Measurements from ENCODE around the gene TNFSF8.

DNA sequence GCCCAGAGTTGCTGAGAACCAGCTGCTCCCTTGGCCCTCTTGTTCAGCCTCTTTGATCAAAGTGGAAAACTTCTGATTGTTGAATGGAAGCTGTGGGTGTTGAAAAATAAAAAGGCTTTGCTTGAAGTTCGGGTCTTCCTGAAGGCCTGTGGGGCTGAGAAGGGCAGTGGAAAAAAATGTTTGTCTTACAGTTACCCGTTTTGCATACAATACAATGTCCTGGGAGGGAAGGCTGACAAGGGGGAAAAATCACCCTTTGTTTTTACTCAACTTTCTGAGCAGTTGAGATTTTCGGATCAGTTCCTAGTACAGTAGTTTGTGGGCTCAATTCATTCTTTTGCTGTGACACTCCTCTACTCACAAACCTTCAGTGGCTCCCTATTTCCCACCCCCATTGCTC is 2.1 kb upstream of the TNFSF8 start:
- TF ChIP-seq, protein P1, sequence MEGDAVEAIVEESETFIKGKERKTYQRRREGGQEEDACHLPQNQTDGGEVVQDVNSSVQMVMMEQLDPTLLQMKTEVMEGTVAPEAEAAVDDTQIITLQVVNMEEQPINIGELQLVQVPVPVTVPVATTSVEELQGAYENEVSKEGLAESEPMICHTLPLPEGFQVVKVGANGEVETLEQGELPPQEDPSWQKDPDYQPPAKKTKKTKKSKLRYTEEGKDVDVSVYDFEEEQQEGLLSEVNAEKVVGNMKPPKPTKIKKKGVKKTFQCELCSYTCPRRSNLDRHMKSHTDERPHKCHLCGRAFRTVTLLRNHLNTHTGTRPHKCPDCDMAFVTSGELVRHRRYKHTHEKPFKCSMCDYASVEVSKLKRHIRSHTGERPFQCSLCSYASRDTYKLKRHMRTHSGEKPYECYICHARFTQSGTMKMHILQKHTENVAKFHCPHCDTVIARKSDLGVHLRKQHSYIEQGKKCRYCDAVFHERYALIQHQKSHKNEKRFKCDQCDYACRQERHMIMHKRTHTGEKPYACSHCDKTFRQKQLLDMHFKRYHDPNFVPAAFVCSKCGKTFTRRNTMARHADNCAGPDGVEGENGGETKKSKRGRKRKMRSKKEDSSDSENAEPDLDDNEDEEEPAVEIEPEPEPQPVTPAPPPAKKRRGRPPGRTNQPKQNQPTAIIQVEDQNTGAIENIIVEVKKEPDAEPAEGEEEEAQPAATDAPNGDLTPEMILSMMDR (conservative IDR thresholded peaks at IDR 0.05; ENCODE audit: low read length): no peak
- no peak for TF ChIP-seq EZH2phosphoT487 (IDR thresholded peaks at IDR 0.05; ENCODE audit: borderline replicate concordance, low read depth, low read length)
